GM19467 (cell line): ENCODE measurements around the gene IKZF1.

Experiments
- ATAC-seq: cut with Tn5 transposase; IDR thresholded peaks from one replicate; pipeline ENCODE4 v1.9.1; 2021; ENCODE audit warnings: mild to moderate bottlenecking, moderate library complexity; ENCODE audit not compliant: unreplicated experiment

IKZF1 gene

GRCh38 chr7:50282813-50283605 is 21.5 kb upstream of the IKZF1 start:
- no peak for ATAC-seq

- no peak for ATAC-seq
Measured at GRCh38 chr7:50283731-50284130, 20.8 kb upstream of the IKZF1 start.

GRCh38 chr7:50284296-50284695 is 20.2 kb upstream of the IKZF1 start:
- no peak for ATAC-seq

- no peak for ATAC-seq
Measured at GRCh38 chr7:50285269-50285668, 19.2 kb upstream of the IKZF1 start.

- ATAC-seq, result no peak
Measured at GRCh38 chr7:50287129-50287528, 17.4 kb upstream of the IKZF1 start.

GRCh38 chr7:50292165-50292757 is 12.3 kb upstream of the IKZF1 start:
- no peak for ATAC-seq

- no peak for ATAC-seq
Measured at GRCh38 chr7:50292763-50293162, 11.8 kb upstream of the IKZF1 start.

- ATAC-seq, result peak; percentile 71
Measured at GRCh38 chr7:50293509-50294179, 10.9 kb upstream of the IKZF1 start.

- ATAC-seq, result no peak
Measured at GRCh38 chr7:50295133-50295532, 9.4 kb upstream of the IKZF1 start.

- ATAC-seq, result no peak
Measured at GRCh38 chr7:50296799-50297198, 7.7 kb upstream of the IKZF1 start.

GRCh38 chr7:50298811-50299562 is 5.5 kb upstream of the IKZF1 start:
- no peak for ATAC-seq

- no peak for ATAC-seq
Measured at GRCh38 chr7:50300336-50300735, 4.2 kb upstream of the IKZF1 start.

- no peak for ATAC-seq
Measured at GRCh38 chr7:50302486-50303334, 1.8 kb upstream of the IKZF1 start.

- peak; percentile 23 for ATAC-seq
Measured at GRCh38 chr7:50303335-50304128, 984 bp upstream of the IKZF1 start.

- ATAC-seq, result peak; percentile 43
Measured at GRCh38 chr7:50304911-50305582, 531 bp downstream of the IKZF1 start.

GRCh38 chr7:50305583-50306493 is 1.3 kb downstream of the IKZF1 start:
- no peak for ATAC-seq

GRCh38 chr7:50306494-50307367 is 2.2 kb downstream of the IKZF1 start:
- no peak for ATAC-seq
